Hepatocyte (in vitro differentiated cells): Measurements from ENCODE around the gene LRFN4. TPM values are rescaled to one million over a fixed set of nuclear protein-coding genes. Genes with fewer than 3 reads are reported as not detected.

Experiments used
- DNase-seq: peaks from one replicate; pipeline ENCODE4 v3.0.0-alpha.2; 2016; ENCODE audit warnings: low spot score
- H2AFZ ChIP-seq: fragments of 200-600 bp; sonication (generic); 2 replicates; pipeline ENCODE4 v1.6.0; 2016; ENCODE audit warnings: antibody characterized with exemption, mild to moderate bottlenecking
- H3K27ac ChIP-seq: fragments of 200-600 bp; sonication (generic); 2 replicates; pipeline ENCODE4 v1.5.1; 2016; ENCODE audit warnings: mild to moderate bottlenecking
- H3K27me3 ChIP-seq: fragments of 200-600 bp; sonication (generic); 2 replicates; pipeline ENCODE4 v1.6.1; 2016
- H3K36me3 ChIP-seq: fragments of 200-600 bp; sonication (generic); replicated peaks from 2 replicates; pipeline ENCODE4 v1.5.1; 2016; ENCODE audit warnings: low read depth; ENCODE audit not compliant: insufficient read depth
- H3K4me1 ChIP-seq: fragments of 200-600 bp; sonication (generic); 2 replicates; pipeline ENCODE4 v1.5.1; 2016; ENCODE audit warnings: mild to moderate bottlenecking, moderate library complexity; ENCODE audit not compliant: insufficient read depth
- H3K4me2 ChIP-seq: fragments of 200-600 bp; sonication (generic); 2 replicates; pipeline ENCODE4 v1.6.0; 2016
- H3K4me3 ChIP-seq: fragments of 200-600 bp; sonication (generic); 2 replicates; pipeline ENCODE4 v1.5.1; 2016; ENCODE audit warnings: mild to moderate bottlenecking
- H3K79me2 ChIP-seq: fragments of 200-600 bp; sonication (generic); 2 replicates; pipeline ENCODE4 v1.6.0; 2017; ENCODE audit warnings: mild to moderate bottlenecking
- H3K9me2 ChIP-seq: fragments of 200-600 bp; sonication (generic); replicated peaks from 2 replicates; pipeline ENCODE4 v1.6.0; 2017; ENCODE audit warnings: mild to moderate bottlenecking; ENCODE audit not compliant: insufficient read depth
- H3K9me3 ChIP-seq: fragments of 200-600 bp; sonication (generic); 2 replicates; pipeline ENCODE4 v1.5.1; 2016; ENCODE audit warnings: low read depth, mild to moderate bottlenecking
- H4K20me1 ChIP-seq: fragments of 200-600 bp; sonication (generic); 2 replicates; pipeline ENCODE4 v1.6.0; 2016; ENCODE audit warnings: mild to moderate bottlenecking; ENCODE audit not compliant: insufficient read depth, poor library complexity, severe bottlenecking
- CTCF ChIP-seq: fragments of 200-600 bp; sonication (generic); IDR thresholded peaks from 2 replicates; pipeline ENCODE4 v1.5.1; 2016; ENCODE audit warnings: antibody characterized with exemption, mild to moderate bottlenecking; ENCODE audit not compliant: poor library complexity
- EZH2 ChIP-seq: fragments of 200-600 bp; sonication (generic); IDR thresholded peaks from 2 replicates; pipeline ENCODE4 v1.6.1; 2016; ENCODE audit warnings: antibody characterized with exemption, mild to moderate bottlenecking, borderline replicate concordance
- EZH2phosphoT487 ChIP-seq: fragments of 200-600 bp; sonication (generic); IDR thresholded peaks from one replicate; pipeline ENCODE4 v1.6.1; 2018; ENCODE audit warnings: antibody characterized with exemption, mild to moderate bottlenecking, low read depth, moderate library complexity; ENCODE audit not compliant: unreplicated experiment, severe bottlenecking
- WGBS: methylation state at CpG from one replicate; pipeline ENCODE4 v1.1.6; 2016; ENCODE audit warnings: low lambda C conversion rate; ENCODE audit errors: missing lambda C conversion rate; 5-methylcytosine and 5-hydroxymethylcytosine counted together
- polyA plus RNA-seq: library from polyadenylated mRNA; unstranded; fragments of >200 nt; fragmentation: Nextera tagmentation; extraction: Ambion mirVana; gene quantifications from 2 replicates; pipeline ENCODE4 v1.2.1, GENCODE V29; 2016
- total RNA-seq: library from RNA; depleted of rRNA; stranded (reverse); fragments of >200 nt; gene quantifications from 2 replicates; pipeline ENCODE4 v1.2.3, GENCODE V29; 2014

Gene LRFN4
- total and polyA plus RNA-seq, 2 experiments from 2014 or later = 15.8 to 30.2 TPM

GRCh38 chr11:66909181-66909580 is 52.3 kb downstream of the LRFN4 start:
- no peaks in the 10 kb centered on the region for H3K9me2 ChIP-seq
- H4K20me1 ChIP-seq = no peaks in the 10 kb centered on the region
- WGBS = 96% methylated on average over 8 of the region's 8 CpGs
- H3K4me1 ChIP-seq = peaks cover 21% of the 10 kb centered on the region
- H3K27me3 ChIP-seq = no peaks in the 10 kb centered on the region
- TF ChIP-seq CTCF = no peak
- DNase-seq = no peak
- H3K4me2 ChIP-seq = no peak overlapping the region
- no peak overlapping the region for H3K27ac ChIP-seq
- H3K36me3 ChIP-seq = no peaks in the 10 kb centered on the region
- no peak overlapping the region for H2AFZ ChIP-seq
- H3K79me2 ChIP-seq = peaks cover 11% of the 10 kb centered on the region
- no peak overlapping the region for H3K4me3 ChIP-seq
- no peaks in the 10 kb centered on the region for H3K9me3 ChIP-seq

GRCh38 chr11:66910016-66910415 is 53.2 kb downstream of the LRFN4 start:
- H3K79me2 ChIP-seq = peaks cover 8% of the 10 kb centered on the region
- 93% methylated on average over 10 of the region's 10 CpGs for WGBS
- peaks cover 16% of the 10 kb centered on the region for H3K4me1 ChIP-seq
- no peaks in the 10 kb centered on the region for H3K27me3 ChIP-seq
- H3K9me2 ChIP-seq = no peaks in the 10 kb centered on the region
- no peak overlapping the region for H2AFZ ChIP-seq
- no peaks in the 10 kb centered on the region for H4K20me1 ChIP-seq
- no peak overlapping the region for H3K4me3 ChIP-seq
- TF ChIP-seq CTCF (no peak), EZH2 (no peak), EZH2phosphoT487 (no peak)
- no peak overlapping the region for H3K4me2 ChIP-seq
- no peak for DNase-seq
- H3K36me3 ChIP-seq = no peaks in the 10 kb centered on the region
- H3K9me3 ChIP-seq = no peaks in the 10 kb centered on the region
- H3K27ac ChIP-seq = no peak overlapping the region

Other genes starting within 250 kb of the LRFN4 start
- 29.5 and 31.1 TPM in 2 replicates for gene RBM14, start 240.4 kb upstream of the LRFN4 start, total RNA-seq
- 66.3 and 70.7 TPM in 2 replicates for gene RBM14, start 240.4 kb upstream of the LRFN4 start, polyA plus RNA-seq
- gene RBM4, start 218.4 kb upstream of the LRFN4 start, total RNA-seq = 129 and 150 TPM in 2 replicates
- 139 and 151 TPM in 2 replicates for gene RBM4, start 218.4 kb upstream of the LRFN4 start, polyA plus RNA-seq
- gene RBM4B, start 179.2 kb upstream of the LRFN4 start, total RNA-seq = 25.7 and 26.7 TPM in 2 replicates
- gene RBM4B, start 179.2 kb upstream of the LRFN4 start, polyA plus RNA-seq = 32.4 and 33.4 TPM in 2 replicates
- gene SPTBN2, start 127.8 kb upstream of the LRFN4 start, total RNA-seq = 115 and 152 TPM in 2 replicates
- 177 and 183 TPM in 2 replicates for gene SPTBN2, start 127.8 kb upstream of the LRFN4 start, polyA plus RNA-seq
- 19.8 and 27.0 TPM in 2 replicates for gene RCE1, start 13.6 kb upstream of the LRFN4 start, total RNA-seq
- 41.4 and 42.2 TPM in 2 replicates for gene RCE1, start 13.6 kb upstream of the LRFN4 start, polyA plus RNA-seq
- gene PC, start 101.3 kb downstream of the LRFN4 start, total RNA-seq = 39.7 and 47.4 TPM in 2 replicates
- 57.9 and 78.1 TPM in 2 replicates for gene PC, start 101.3 kb downstream of the LRFN4 start, polyA plus RNA-seq
- 1.5 and 3.4 TPM in 2 replicates for gene C11orf86, start 118.2 kb downstream of the LRFN4 start, total RNA-seq
- gene C11orf86, start 118.2 kb downstream of the LRFN4 start, polyA plus RNA-seq = 0.34 and 2.6 TPM in 2 replicates
- 0.08 and 0.27 TPM in 2 replicates for gene SYT12, start 166.1 kb downstream of the LRFN4 start, total RNA-seq
- gene SYT12, start 166.1 kb downstream of the LRFN4 start, polyA plus RNA-seq = 0.50 and 1.8 TPM in 2 replicates
- 43.3 and 47.0 TPM in 2 replicates for gene RHOD, start 199.8 kb downstream of the LRFN4 start, total RNA-seq
- 55.5 and 77.6 TPM in 2 replicates for gene RHOD, start 199.8 kb downstream of the LRFN4 start, polyA plus RNA-seq